Ishikawa (cell line): ENCODE results near the gene PRR15L.

Experiments
- CEBPB ChIP-seq: IDR thresholded peaks from 2 replicates; pipeline ENCODE4 v1.6.1; 2012
- CREB1 ChIP-seq: IDR thresholded peaks from 2 replicates; pipeline ENCODE4 v1.6.1; 2012; ENCODE audit warnings: low read depth
- EGR1 ChIP-seq: IDR thresholded peaks from 2 replicates; pipeline ENCODE4 v1.6.1; 2012
- EP300 ChIP-seq: IDR thresholded peaks from 2 replicates; pipeline ENCODE4 v1.6.1; 2012; ENCODE audit warnings: borderline replicate concordance
- FOXM1 ChIP-seq: IDR thresholded peaks from 2 replicates; pipeline ENCODE4 v1.6.1; 2012; ENCODE audit warnings: low read depth, borderline replicate concordance
- NFIC ChIP-seq: IDR thresholded peaks from 2 replicates; pipeline ENCODE4 v1.6.1; 2012
- RAD21 ChIP-seq: IDR thresholded peaks from 2 replicates; pipeline ENCODE4 v1.6.1; 2012; ENCODE audit warnings: low read depth
- TAF1 ChIP-seq: IDR thresholded peaks from 2 replicates; pipeline ENCODE4 v1.6.1; 2012; ENCODE audit warnings: low read depth, mild to moderate bottlenecking
- TCF12 ChIP-seq: IDR thresholded peaks from 2 replicates; pipeline ENCODE4 v1.6.1; 2012; ENCODE audit warnings: low read depth
- YY1 ChIP-seq: IDR thresholded peaks from 2 replicates; pipeline ENCODE4 v1.6.1; 2012; ENCODE audit warnings: low read depth
- ZBTB7A ChIP-seq: IDR thresholded peaks from 2 replicates; pipeline ENCODE4 v1.6.1; 2012; ENCODE audit warnings: low read depth
- TF ChIP-seq, protein P1 (sequence below): IDR thresholded peaks from 2 replicates; pipeline ENCODE4 v1.6.1; 2012; ENCODE audit warnings: low read depth, mild to moderate bottlenecking
- TF ChIP-seq, protein P2 (sequence below): IDR thresholded peaks from 2 replicates; pipeline ENCODE4 v1.6.1; 2012
- TF ChIP-seq, protein P3 (sequence below): IDR thresholded peaks from 2 replicates; pipeline ENCODE4 v1.6.1; 2012

DNA sequence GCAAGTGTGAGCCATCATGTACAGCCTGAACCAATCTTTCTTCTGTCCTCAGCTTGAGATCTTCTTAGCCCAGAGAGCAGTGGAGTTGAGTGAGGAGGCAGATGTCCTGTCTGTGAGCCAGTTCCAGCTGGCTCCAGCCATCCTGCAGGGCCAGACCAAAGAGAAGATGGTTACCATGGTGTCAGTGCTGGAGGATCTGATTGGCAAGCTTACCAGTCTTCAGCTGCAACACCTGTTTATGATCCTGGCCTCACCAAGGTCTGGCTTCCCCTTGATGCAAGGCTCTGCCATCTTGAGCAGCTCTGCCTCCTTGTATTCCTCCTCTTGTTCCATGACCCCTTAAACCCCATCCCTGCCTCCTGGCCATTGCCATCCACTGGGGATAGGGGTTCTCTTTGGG is 22.9 kb upstream of the PRR15L start:
- no peak for TF ChIP-seq EP300
- TF ChIP-seq CEBPB = no peak
- TF ChIP-seq, protein P1, sequence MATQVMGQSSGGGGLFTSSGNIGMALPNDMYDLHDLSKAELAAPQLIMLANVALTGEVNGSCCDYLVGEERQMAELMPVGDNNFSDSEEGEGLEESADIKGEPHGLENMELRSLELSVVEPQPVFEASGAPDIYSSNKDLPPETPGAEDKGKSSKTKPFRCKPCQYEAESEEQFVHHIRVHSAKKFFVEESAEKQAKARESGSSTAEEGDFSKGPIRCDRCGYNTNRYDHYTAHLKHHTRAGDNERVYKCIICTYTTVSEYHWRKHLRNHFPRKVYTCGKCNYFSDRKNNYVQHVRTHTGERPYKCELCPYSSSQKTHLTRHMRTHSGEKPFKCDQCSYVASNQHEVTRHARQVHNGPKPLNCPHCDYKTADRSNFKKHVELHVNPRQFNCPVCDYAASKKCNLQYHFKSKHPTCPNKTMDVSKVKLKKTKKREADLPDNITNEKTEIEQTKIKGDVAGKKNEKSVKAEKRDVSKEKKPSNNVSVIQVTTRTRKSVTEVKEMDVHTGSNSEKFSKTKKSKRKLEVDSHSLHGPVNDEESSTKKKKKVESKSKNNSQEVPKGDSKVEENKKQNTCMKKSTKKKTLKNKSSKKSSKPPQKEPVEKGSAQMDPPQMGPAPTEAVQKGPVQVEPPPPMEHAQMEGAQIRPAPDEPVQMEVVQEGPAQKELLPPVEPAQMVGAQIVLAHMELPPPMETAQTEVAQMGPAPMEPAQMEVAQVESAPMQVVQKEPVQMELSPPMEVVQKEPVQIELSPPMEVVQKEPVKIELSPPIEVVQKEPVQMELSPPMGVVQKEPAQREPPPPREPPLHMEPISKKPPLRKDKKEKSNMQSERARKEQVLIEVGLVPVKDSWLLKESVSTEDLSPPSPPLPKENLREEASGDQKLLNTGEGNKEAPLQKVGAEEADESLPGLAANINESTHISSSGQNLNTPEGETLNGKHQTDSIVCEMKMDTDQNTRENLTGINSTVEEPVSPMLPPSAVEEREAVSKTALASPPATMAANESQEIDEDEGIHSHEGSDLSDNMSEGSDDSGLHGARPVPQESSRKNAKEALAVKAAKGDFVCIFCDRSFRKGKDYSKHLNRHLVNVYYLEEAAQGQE = no peak
- no peak for TF ChIP-seq RAD21
- TF ChIP-seq TCF12 = no peak
- TF ChIP-seq, protein P2, sequence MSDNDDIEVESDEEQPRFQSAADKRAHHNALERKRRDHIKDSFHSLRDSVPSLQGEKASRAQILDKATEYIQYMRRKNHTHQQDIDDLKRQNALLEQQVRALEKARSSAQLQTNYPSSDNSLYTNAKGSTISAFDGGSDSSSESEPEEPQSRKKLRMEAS = no peak
- no peak for TF ChIP-seq FOXM1
- TF ChIP-seq ZBTB7A = no peak
- TF ChIP-seq, protein P3, sequence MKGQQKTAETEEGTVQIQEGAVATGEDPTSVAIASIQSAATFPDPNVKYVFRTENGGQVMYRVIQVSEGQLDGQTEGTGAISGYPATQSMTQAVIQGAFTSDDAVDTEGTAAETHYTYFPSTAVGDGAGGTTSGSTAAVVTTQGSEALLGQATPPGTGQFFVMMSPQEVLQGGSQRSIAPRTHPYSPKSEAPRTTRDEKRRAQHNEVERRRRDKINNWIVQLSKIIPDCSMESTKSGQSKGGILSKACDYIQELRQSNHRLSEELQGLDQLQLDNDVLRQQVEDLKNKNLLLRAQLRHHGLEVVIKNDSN = no peak
- TF ChIP-seq YY1 = no peak
- TF ChIP-seq CREB1 = no peak
- TF ChIP-seq TAF1 = no peak
- no peak for TF ChIP-seq NFIC
- TF ChIP-seq EGR1 = no peak
